OCI-LY3 (cell line): Measurements from ENCODE around the gene SBSN.

Source experiments
- CTCF ChIP-seq: fragments of 200-600, 300-600 bp; sonication (generic); IDR thresholded peaks from 2 replicates; pipeline ENCODE4 v1.5.1; 2014; ENCODE audit warnings: antibody characterized with exemption, low read length, low read depth
- EZH2phosphoT487 ChIP-seq: fragments of 200-600 bp; shearing (Covaris generic); IDR thresholded peaks from 2 replicates; pipeline ENCODE4 v1.6.1; 2018; ENCODE audit warnings: antibody characterized with exemption, mixed run types, low read depth

GRCh38 chr19:35545855-35546381 is 17.8 kb upstream of the SBSN start:
- TF ChIP-seq CTCF (no peak), EZH2phosphoT487 (no peak)
